ELR (cell line): ENCODE results near the gene UGGT2.
"Not testable (repeated sequence)": the region's sequence is repeated elsewhere in the genome, so short reads cannot be mapped to it uniquely, and the experiment has no call there.

Experiments used
- DNase-seq: peaks from one replicate; pipeline ENCODE4 v3.0.0-alpha.2; 2015; ENCODE audit warnings: low read depth

UGGT2 gene

GRCh38 chr13:96053003-96053703 lies at the start of gene UGGT2:
Gene UGGT2, minus strand, starts transcription at chr13:96053401. Its CDS starts 89 bp downstream, at chr13:96053312.
- peak; percentile 95 for DNase-seq

GRCh38 chr13:96100457-96101220 lies 47.4 kb upstream of the UGGT2 start:
- no peak for DNase-seq

- peak; percentile 52 for DNase-seq
Measured at GRCh38 chr13:96093296-96094006, 40.2 kb upstream of the UGGT2 start.

GRCh38 chr13:96091164-96092117 lies 38.2 kb upstream of the UGGT2 start:
- no peak for DNase-seq

GRCh38 chr13:96090240-96091101 lies 37.3 kb upstream of the UGGT2 start:
- peak; percentile 29 for DNase-seq

GRCh38 chr13:96089749-96090239 lies 36.6 kb upstream of the UGGT2 start, which contains the start of gene HS6ST3:
Gene HS6ST3, plus strand, starts transcription at chr13:96090107.
- DNase-seq = peak; percentile 23

- no peak for DNase-seq
Measured at GRCh38 chr13:96089139-96089538, 35.9 kb upstream of the UGGT2 start.

GRCh38 chr13:96086736-96087135 lies 33.5 kb upstream of the UGGT2 start:
- no peak for DNase-seq

GRCh38 chr13:96082640-96083039 lies 29.4 kb upstream of the UGGT2 start:
- DNase-seq = peak; percentile 32

- DNase-seq = no peak
Measured at GRCh38 chr13:96081888-96082287, 28.7 kb upstream of the UGGT2 start.

GRCh38 chr13:96080676-96081075 lies 27.5 kb upstream of the UGGT2 start:
- DNase-seq = no peak

- peak; percentile 50 for DNase-seq
Measured at GRCh38 chr13:96075953-96076543, 22.8 kb upstream of the UGGT2 start.

GRCh38 chr13:96072392-96072791 lies 19.2 kb upstream of the UGGT2 start:
- DNase-seq = no peak

GRCh38 chr13:96071504-96071903 lies 18.3 kb upstream of the UGGT2 start:
- no peak for DNase-seq

- DNase-seq = no peak
Measured at GRCh38 chr13:96068729-96069128, 15.5 kb upstream of the UGGT2 start.

GRCh38 chr13:96065849-96066248 lies 12.6 kb upstream of the UGGT2 start:
- no peak for DNase-seq

GRCh38 chr13:96052656-96053002 lies 572 bp downstream of the UGGT2 start:
- DNase-seq = peak; percentile 77

- DNase-seq = not testable (repeated sequence)
Measured at GRCh38 chr13:96051946-96052345, 1.3 kb downstream of the UGGT2 start.

- not testable (repeated sequence) for DNase-seq
Measured at GRCh38 chr13:96051491-96051890, 1.7 kb downstream of the UGGT2 start.

GRCh38 chr13:96050955-96051354 lies 2.2 kb downstream of the UGGT2 start:
- not testable (repeated sequence) for DNase-seq
